MG63 (cell line): Measurements from ENCODE around the gene ARHGAP12. TPM values are rescaled to one million over a fixed set of nuclear protein-coding genes. Genes with fewer than 3 reads are reported as not detected.

Experiments used
- DNase-seq: peaks from one replicate; pipeline ENCODE4 v3.0.0-alpha.2; 2020
- H3K27me3 ChIP-seq: fragments of 250-450 bp; sonication (Bioruptor Pico); 2 replicates; pipeline ENCODE4 v1.5.1; 2020; ENCODE audit warnings: mild to moderate bottlenecking, moderate library complexity
- H3K36me3 ChIP-seq: fragments of 250-450 bp; sonication (Bioruptor Pico); 2 replicates; pipeline ENCODE4 v1.5.1; 2020; ENCODE audit warnings: mild to moderate bottlenecking, moderate library complexity
- H3K4me3 ChIP-seq: fragments of 250-450 bp; sonication (Bioruptor Pico); 2 replicates; pipeline ENCODE4 v1.5.1; 2020; ENCODE audit warnings: mild to moderate bottlenecking, moderate library complexity
- H3K9me3 ChIP-seq: fragments of 250-450 bp; sonication (Bioruptor Pico); 2 replicates; pipeline ENCODE4 v1.5.1; 2020; ENCODE audit warnings: mild to moderate bottlenecking, moderate library complexity
- total RNA-seq: library from RNA; depleted of rRNA; stranded (reverse); fragments of >200 nt; shearing (Covaris generic); gene quantifications from 2 replicates; pipeline ENCODE4 v1.2.3, GENCODE V29; 2014; ENCODE audit warnings: low replicate concordance

Gene ARHGAP12
- total RNA-seq, 1 experiment from 2014 or later = 18.0 TPM

- Histone ChIP-seq H3K27me3 (no peaks in the 10 kb centered on the region), H3K9me3 (no peaks in the 10 kb centered on the region), H3K4me3 (no peak overlapping the region), H3K36me3 (no peaks in the 10 kb centered on the region; the same call in 1 of the 2 replicates)
- DNase-seq = no peak
These were observed 51.8 kb downstream of the ARHGAP12 start for GRCh38 chr10:31876652-31877352.

- Histone ChIP-seq H3K36me3 (no peaks in the 10 kb centered on the region; the same call in 1 of the 2 replicates), H3K9me3 (no peaks in the 10 kb centered on the region), H3K27me3 (no peaks in the 10 kb centered on the region), H3K4me3 (no peak overlapping the region)
- no peak for DNase-seq
These were observed 53.0 kb downstream of the ARHGAP12 start for GRCh38 chr10:31875608-31876007.

- no peak for DNase-seq
- Histone ChIP-seq H3K4me3 (no peak overlapping the region), H3K27me3 (no peaks in the 10 kb centered on the region), H3K9me3 (no peaks in the 10 kb centered on the region), H3K36me3 (no peaks in the 10 kb centered on the region; the same call in 1 of the 2 replicates)
These were observed 54.9 kb downstream of the ARHGAP12 start for GRCh38 chr10:31873724-31874123.

- H3K27me3 ChIP-seq = no peaks in the 10 kb centered on the region
- H3K36me3 ChIP-seq = no peaks in the 10 kb centered on the region; the same call in 1 of the 2 replicates
- no peak for DNase-seq
- H3K9me3 ChIP-seq = no peaks in the 10 kb centered on the region
- H3K4me3 ChIP-seq = no peak overlapping the region
These were observed 57.2 kb downstream of the ARHGAP12 start for GRCh38 chr10:31871266-31872065.

GRCh38 chr10:31867646-31868045 is 61.0 kb downstream of the ARHGAP12 start:
- DNase-seq = no peak
- no peaks in the 10 kb centered on the region for H3K36me3 ChIP-seq

GRCh38 chr10:31866118-31866670 is 62.4 kb downstream of the ARHGAP12 start:
- DNase-seq = no peak
- no peaks in the 10 kb centered on the region for H3K9me3 ChIP-seq

More at GRCh38 chr10:31867646-31868045, 61.0 kb downstream of the ARHGAP12 start:
- Histone ChIP-seq H3K4me3 (no peak overlapping the region), H3K27me3 (no peaks in the 10 kb centered on the region), H3K9me3 (no peaks in the 10 kb centered on the region)

GRCh38 chr10:31864834-31865518 is 63.7 kb downstream of the ARHGAP12 start:
- Histone ChIP-seq H3K9me3 (no peaks in the 10 kb centered on the region), H3K36me3 (peaks cover 9% of the 10 kb centered on the region), H3K4me3 (no peak overlapping the region), H3K27me3 (no peaks in the 10 kb centered on the region)
- DNase-seq = no peak

More at GRCh38 chr10:31866118-31866670, 62.4 kb downstream of the ARHGAP12 start:
- Histone ChIP-seq H3K4me3 (no peak overlapping the region), H3K27me3 (no peaks in the 10 kb centered on the region), H3K36me3 (0 out of 2 replicates have a peak, but pooled peaks cover 1% of the 10 kb centered on the region)

- H3K4me3 ChIP-seq = no peak overlapping the region
- peaks cover 15% of the 10 kb centered on the region for H3K36me3 ChIP-seq
- DNase-seq = no peak
These were observed 73.6 kb downstream of the ARHGAP12 start for GRCh38 chr10:31855033-31855432.

GRCh38 chr10:31853629-31854028 is 75.0 kb downstream of the ARHGAP12 start:
- Histone ChIP-seq H3K4me3 (no peak overlapping the region), H3K27me3 (no peaks in the 10 kb centered on the region), H3K36me3 (peaks cover 4% of the 10 kb centered on the region), H3K9me3 (no peaks in the 10 kb centered on the region)
- no peak for DNase-seq

More at GRCh38 chr10:31855033-31855432, 73.6 kb downstream of the ARHGAP12 start:
- H3K9me3 ChIP-seq = no peaks in the 10 kb centered on the region
- H3K27me3 ChIP-seq = no peaks in the 10 kb centered on the region

- no peaks in the 10 kb centered on the region; the same call in none of the 2 replicates for H3K36me3 ChIP-seq
- DNase-seq = no peak
- no peak overlapping the region for H3K4me3 ChIP-seq
- no peaks in the 10 kb centered on the region for H3K9me3 ChIP-seq
- H3K27me3 ChIP-seq = no peaks in the 10 kb centered on the region
These were observed 77.4 kb downstream of the ARHGAP12 start for GRCh38 chr10:31851216-31851615.

- H3K4me3 ChIP-seq = no peak overlapping the region
- H3K9me3 ChIP-seq = 0 out of 2 replicates have a peak, but pooled peaks cover 2% of the 10 kb centered on the region
- DNase-seq = no peak
- peaks cover 3% of the 10 kb centered on the region for H3K36me3 ChIP-seq
- H3K27me3 ChIP-seq = no peaks in the 10 kb centered on the region
These were observed 81.1 kb downstream of the ARHGAP12 start for GRCh38 chr10:31847515-31847914.

GRCh38 chr10:31838709-31839108 is 89.9 kb downstream of the ARHGAP12 start:
- Histone ChIP-seq H3K27me3 (no peaks in the 10 kb centered on the region), H3K4me3 (no peak overlapping the region), H3K9me3 (no peaks in the 10 kb centered on the region), H3K36me3 (no peaks in the 10 kb centered on the region; the same call in 1 of the 2 replicates)
- DNase-seq = no peak

- no peaks in the 10 kb centered on the region for H3K9me3 ChIP-seq
- H3K4me3 ChIP-seq = no peak overlapping the region
- no peak for DNase-seq
- H3K36me3 ChIP-seq = no peaks in the 10 kb centered on the region; the same call in 1 of the 2 replicates
- H3K27me3 ChIP-seq = no peaks in the 10 kb centered on the region
These were observed 90.6 kb downstream of the ARHGAP12 start for GRCh38 chr10:31838065-31838464.

GRCh38 chr10:31836569-31837406 is 91.8 kb downstream of the ARHGAP12 start:
- Histone ChIP-seq H3K36me3 (no peaks in the 10 kb centered on the region; the same call in 1 of the 2 replicates), H3K4me3 (no peak overlapping the region)
- DNase-seq = peak; percentile 4

GRCh38 chr10:31833753-31834152 is 94.9 kb downstream of the ARHGAP12 start:
- H3K9me3 ChIP-seq = no peaks in the 10 kb centered on the region
- no peaks in the 10 kb centered on the region for H3K36me3 ChIP-seq
- no peaks in the 10 kb centered on the region for H3K27me3 ChIP-seq
- no peak for DNase-seq
- H3K4me3 ChIP-seq = no peak overlapping the region

More at GRCh38 chr10:31836569-31837406, 91.8 kb downstream of the ARHGAP12 start:
- Histone ChIP-seq H3K9me3 (no peaks in the 10 kb centered on the region), H3K27me3 (no peaks in the 10 kb centered on the region)

GRCh38 chr10:31832261-31832660 is 96.4 kb downstream of the ARHGAP12 start:
- DNase-seq = no peak
- no peaks in the 10 kb centered on the region for H3K36me3 ChIP-seq
- H3K9me3 ChIP-seq = no peaks in the 10 kb centered on the region
- H3K27me3 ChIP-seq = no peaks in the 10 kb centered on the region
- H3K4me3 ChIP-seq = no peak overlapping the region
